Upper lobe of left lung (tissue), 6 donors: ENCODE measurements around the gene PLXNB1. TPM values are rescaled to one million over a fixed set of nuclear protein-coding genes. Genes with fewer than 3 reads are reported as not detected.

Source experiments
- ATAC-seq, 2 donors: fragments of 200-7000 bp; cut with Tn5 transposase; one replicate each; pipeline ENCODE4 v1.9.1; 2022; ENCODE audit warnings: mild to moderate bottlenecking in 2 of 2, moderate library complexity in 2 of 2; ENCODE audit not compliant: low FRiP score in 2 of 2
- DNase-seq, 2 donors: peaks; one replicate each; pipeline ENCODE4 v3.0.0-alpha.2; 2019 to 2020
- H3K27ac ChIP-seq, 4 donors: fragments of 200-600 bp; sonication (generic); one replicate each; pipeline ENCODE4 v1.5.1; 2016 to 2019
- H3K27me3 ChIP-seq, 4 donors: fragments of 200-600 bp; sonication (generic); one replicate each; pipeline ENCODE4 v1.5.1; 2017 to 2019
- H3K36me3 ChIP-seq, 4 donors: fragments of 200-600 bp; sonication (generic); one replicate each; pipeline ENCODE4 v1.5.1; 2016 to 2019
- H3K4me1 ChIP-seq, 4 donors: fragments of 200-600 bp; sonication (generic); one replicate each; pipeline ENCODE4 v1.5.1; 2018 to 2019
- H3K4me3 ChIP-seq, 4 donors: fragments of 200-600 bp; sonication (generic); one replicate each; pipeline ENCODE4 v1.5.1; 2017 to 2019; ENCODE audit warnings: mild to moderate bottlenecking in 2 of 4, moderate library complexity in 1 of 4
- H3K9me3 ChIP-seq, 4 donors: fragments of 200-600 bp; sonication (generic); one replicate each; pipeline ENCODE4 v1.5.1; 2018 to 2019
- EP300 ChIP-seq, 4 donors: sonication (generic); formaldehyde crosslinking; IDR thresholded peaks; one replicate each; pipeline ENCODE4 v1.5.1; 2017; ENCODE audit warnings: antibody characterized with exemption in 4 of 4, control low read depth in 2 of 4
- POLR2A ChIP-seq, 4 donors: fragments of 450-650 bp; IDR thresholded peaks; one replicate each; pipeline ENCODE4 v1.5.1; 2016 to 2017; ENCODE audit warnings: antibody characterized with exemption in 4 of 4, mild to moderate bottlenecking in 2 of 4
- POLR2AphosphoS5 ChIP-seq, 2 donors: sonication (generic); formaldehyde crosslinking; IDR thresholded peaks; one replicate each; pipeline ENCODE4 v1.5.1; 2017; ENCODE audit warnings: antibody characterized with exemption in 2 of 2
- WGBS, 2 donors: methylation state at CpG; one replicate each; pipeline ENCODE4 v1.1.5; 2017 to 2018; 5-methylcytosine and 5-hydroxymethylcytosine counted together
- small RNA-seq, 4 donors: library from RNA; depleted of rRNA; stranded (forward); fragments of <200 nt; gene quantifications; one replicate each; pipeline ENCODE3, GENCODE V24; 2016
- total RNA-seq, 6 donors: library from RNA; depleted of rRNA in 4 of 6; stranded (reverse); fragments of >200 nt in 4 of 6; gene quantifications; one replicate each; pipeline versions ENCODE4 v1.1.0 to v1.2.1, GENCODE V29; 2016 to 2021
- donor health status: DM: no; HTN: no; CAD: no; lungs with moderate emphysema.
- donor health status: DM: no; HTN: yes; CAD: no; lungs with severe emphysema.

The PLXNB1 gene
- total RNA-seq, 6 donors from 2014 or later: 91.2 to 588 (median 123) TPM

DNA sequence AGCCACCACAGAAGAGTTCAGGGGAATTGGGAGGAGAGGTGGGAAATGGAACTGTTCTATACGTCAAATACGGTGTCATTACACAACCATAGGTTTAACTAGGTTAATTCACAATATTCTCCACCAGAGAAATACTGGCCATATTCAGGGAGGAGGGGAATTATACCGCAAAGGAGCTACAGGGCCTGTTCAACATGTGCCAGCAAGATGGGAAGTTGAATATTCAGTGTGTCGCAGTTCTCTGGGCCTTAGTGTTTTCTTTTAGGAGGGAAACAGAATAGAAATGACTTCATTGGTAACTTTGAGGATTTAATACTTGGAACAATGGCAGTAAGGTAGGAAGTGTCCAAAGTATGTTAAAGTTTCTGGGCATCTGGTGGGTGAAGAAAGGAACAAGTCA, 75.9 kb downstream of the PLXNB1 start:
- H3K27me3 ChIP-seq: no peaks in the 10 kb centered on the region
- H3K36me3 ChIP-seq: no peaks in the 10 kb centered on the region
- WGBS, 2 donors: 82 to 96% methylated on average over 4 of the region's 4 CpGs
- H3K4me1 ChIP-seq: no peaks in the 10 kb centered on the region
- H3K4me3 ChIP-seq: no peak overlapping the region
- no peak for ATAC-seq
- H3K9me3 ChIP-seq: no peaks in the 10 kb centered on the region
- no peak for DNase-seq
- H3K27ac ChIP-seq: no peak overlapping the region
- no peak for TF ChIP-seq EP300 (IDR thresholded peaks at IDR 0.05)
- TF ChIP-seq POLR2AphosphoS5 (IDR thresholded peaks at IDR 0.05): no peak
- no peak for TF ChIP-seq POLR2A (IDR thresholded peaks at IDR 0.05)

Small RNAs within 50 kb of the gene (small RNA-seq; reads per million reads assigned to genes)
- gene RN7SL321P: 0 reads per million in 4 donors

Other genes with a start within 250 kb of the PLXNB1 start
- 1 to 10 TPM in 2 of 6 donors, under 1 TPM in 2, not detected in 2; 0.30 to 1.5 (median 0.93) TPM for gene CDC25A, start 241.7 kb downstream of the PLXNB1 start, total RNA-seq
- gene CAMP, start 206.6 kb downstream of the PLXNB1 start, total RNA-seq: 10 to 100 TPM in 1 of 6 donors, 1 to 10 TPM in 3, not detected in 2; 1.6 to 15.4 (median 2.7) TPM
- gene ZNF589, start 189.0 kb downstream of the PLXNB1 start, total RNA-seq: 10 to 100 TPM; 10.5 to 69.1 (median 21.9) TPM
- gene NME6, start 128.7 kb downstream of the PLXNB1 start, total RNA-seq: 10 to 100 TPM; 26.5 to 37.7 (median 31.4) TPM
- not detected for gene SPINK8, start 96.4 kb downstream of the PLXNB1 start, total RNA-seq
- not detected for gene FBXW12, start 57.9 kb downstream of the PLXNB1 start, total RNA-seq
- gene CCDC51, start 10.0 kb upstream of the PLXNB1 start, total RNA-seq: 10 to 100 TPM in 5 of 6 donors, 1 to 10 TPM in 1; 6.3 to 18.2 (median 13.2) TPM
- 100 to 1,000 TPM; 115 to 282 (median 163) TPM for gene TMA7, start 10.2 kb upstream of the PLXNB1 start, total RNA-seq
- 10 to 100 TPM in 1 of 6 donors, 1 to 10 TPM in 5; 5.1 to 10.5 (median 6.5) TPM for gene ATRIP, start 16.7 kb upstream of the PLXNB1 start, total RNA-seq
- 100 to 1,000 TPM in 4 of 6 donors, 10 to 100 TPM in 2; 67.1 to 228 (median 148) TPM for gene SHISA5, start 74.1 kb upstream of the PLXNB1 start, total RNA-seq
- gene PFKFB4, start 126.7 kb upstream of the PLXNB1 start, total RNA-seq: 10 to 100 TPM in 3 of 6 donors, 1 to 10 TPM in 3; 5.9 to 16.8 (median 9.8) TPM
- not detected for gene UCN2, start 133.7 kb upstream of the PLXNB1 start, total RNA-seq
- gene COL7A1, start 165.2 kb upstream of the PLXNB1 start, total RNA-seq: 10 to 100 TPM in 1 of 6 donors, 1 to 10 TPM in 5; 2.7 to 30.4 (median 4.6) TPM
- 100 to 1,000 TPM; 119 to 239 (median 154) TPM for gene UQCRC1, start 179.6 kb upstream of the PLXNB1 start, total RNA-seq
- gene TMEM89, start 191.7 kb upstream of the PLXNB1 start, total RNA-seq: under 1 TPM in 1 of 6 donors, not detected in 5; 0.67 TPM
- gene SLC26A6, start 205.4 kb upstream of the PLXNB1 start, total RNA-seq: 10 to 100 TPM; 10.5 to 66.0 (median 20.4) TPM
- gene CELSR3, start 232.8 kb upstream of the PLXNB1 start, total RNA-seq: 10 to 100 TPM in 1 of 6 donors, 1 to 10 TPM in 4, under 1 TPM in 1; 0.76 to 10.5 (median 1.5) TPM